ENCODE results near the gene CDC42BPA. TPM values are rescaled to one million over a fixed set of nuclear protein-coding genes. Genes with fewer than 3 reads are reported as not detected.

Gene CDC42BPA
- total and polyA plus RNA-seq, 11 donors = 9.8 to 33.8 (median 29.7) TPM

DNA sequence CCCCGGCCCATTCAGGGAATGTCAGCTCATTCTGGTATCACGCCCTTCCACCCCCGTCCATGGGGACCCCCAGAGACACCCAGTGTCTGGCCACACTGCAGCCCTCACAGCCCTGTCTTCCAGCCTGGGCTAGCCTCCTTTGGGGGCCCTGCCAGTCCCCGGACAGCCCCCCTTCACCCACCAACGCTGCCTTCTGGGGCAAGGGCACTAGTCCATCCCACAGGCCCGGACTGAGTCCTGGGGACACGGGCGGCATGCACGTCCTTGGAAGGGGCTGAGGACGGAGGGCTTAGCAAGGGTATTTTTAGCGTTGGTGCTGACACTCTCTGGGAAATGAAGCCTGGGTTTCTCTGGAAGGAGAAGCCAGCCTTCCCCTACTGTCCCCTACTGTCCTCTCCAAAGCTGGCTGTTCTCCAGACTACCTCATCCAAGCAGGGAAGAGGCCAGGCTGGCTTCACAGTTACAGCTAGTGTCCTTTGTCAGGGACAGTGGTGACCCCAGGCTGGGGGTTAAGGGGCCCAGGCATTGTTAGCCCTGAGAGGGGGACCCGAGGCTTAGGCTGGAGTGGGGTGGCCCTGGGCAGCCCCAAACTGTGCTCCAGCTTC, 338.7 kb downstream of the CDC42BPA start:
- H3K9me3 ChIP-seq = no peaks in the 10 kb centered on the region
- TF ChIP-seq POLR2A (IDR thresholded peaks at IDR 0.05) = no peak
- TF ChIP-seq, protein P1, sequence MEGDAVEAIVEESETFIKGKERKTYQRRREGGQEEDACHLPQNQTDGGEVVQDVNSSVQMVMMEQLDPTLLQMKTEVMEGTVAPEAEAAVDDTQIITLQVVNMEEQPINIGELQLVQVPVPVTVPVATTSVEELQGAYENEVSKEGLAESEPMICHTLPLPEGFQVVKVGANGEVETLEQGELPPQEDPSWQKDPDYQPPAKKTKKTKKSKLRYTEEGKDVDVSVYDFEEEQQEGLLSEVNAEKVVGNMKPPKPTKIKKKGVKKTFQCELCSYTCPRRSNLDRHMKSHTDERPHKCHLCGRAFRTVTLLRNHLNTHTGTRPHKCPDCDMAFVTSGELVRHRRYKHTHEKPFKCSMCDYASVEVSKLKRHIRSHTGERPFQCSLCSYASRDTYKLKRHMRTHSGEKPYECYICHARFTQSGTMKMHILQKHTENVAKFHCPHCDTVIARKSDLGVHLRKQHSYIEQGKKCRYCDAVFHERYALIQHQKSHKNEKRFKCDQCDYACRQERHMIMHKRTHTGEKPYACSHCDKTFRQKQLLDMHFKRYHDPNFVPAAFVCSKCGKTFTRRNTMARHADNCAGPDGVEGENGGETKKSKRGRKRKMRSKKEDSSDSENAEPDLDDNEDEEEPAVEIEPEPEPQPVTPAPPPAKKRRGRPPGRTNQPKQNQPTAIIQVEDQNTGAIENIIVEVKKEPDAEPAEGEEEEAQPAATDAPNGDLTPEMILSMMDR (IDR thresholded peaks at IDR 0.05) = no peak
- no peaks in the 10 kb centered on the region for H3K27me3 ChIP-seq
- ATAC-seq (peak; percentile 66 to 82 (median 74)), DNase-seq (peak; percentile 73 to 86 (median 76))
- WGBS, 4 donors = 38 to 54% (median 46%) methylated on average over 4 to 12 of the region's 12 CpGs
- H3K27ac ChIP-seq = peak overlapping the region; percentile 71 to 98 (median 92)
- no peak overlapping the region for H3K4me3 ChIP-seq
- peaks cover 0 to 90% (median 48%) of the 10 kb centered on the region in 12 donors for H3K4me1 ChIP-seq
- H3K36me3 ChIP-seq = peaks cover 0 to 36% (median 24%) of the 10 kb centered on the region in 9 donors
- intact Hi-C loops (cut with DNase I) = loop anchor here in 5 of 10 donors (2.0 to 10.0 kb wide), 3 partner anchors 37 to 65 kb away; partner anchors contain the start of gene COQ8A (in 3 of the 5)

DNA sequence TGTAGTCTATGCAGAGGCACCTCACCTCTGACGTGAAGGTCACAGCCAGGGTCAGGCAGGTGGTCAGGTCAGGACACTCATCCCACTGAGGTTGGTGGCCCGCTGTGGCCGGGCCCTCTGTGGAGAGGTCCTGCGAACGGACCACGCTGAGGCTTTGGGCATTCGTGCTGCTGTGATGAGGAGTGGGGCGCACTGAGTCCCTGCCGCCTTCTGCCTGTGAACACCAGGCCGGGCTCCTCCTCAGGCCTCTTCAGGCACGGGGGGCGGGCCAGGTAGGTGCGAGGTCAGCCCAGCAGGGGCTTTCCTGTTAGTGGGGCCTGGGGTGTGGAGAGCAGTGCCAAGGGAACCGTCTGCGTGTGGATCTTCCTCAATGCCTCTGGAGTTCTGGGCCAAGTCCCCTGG, 339.2 kb downstream of the CDC42BPA start:
- intact Hi-C loops (cut with DNase I) = loop anchor here in 2 of 10 donors (2.0 to 10.0 kb wide), 2 partner anchors 58 to 64 kb away; no protein-coding TSS in a partner anchor
- no peak overlapping the region for H3K4me3 ChIP-seq
- DNase-seq (peak in 2 of 5 donors; percentile 16 to 64), ATAC-seq (no peak)
- no peak for TF ChIP-seq POLR2A (IDR thresholded peaks at IDR 0.05)
- TF ChIP-seq, protein P1 (IDR thresholded peaks at IDR 0.05) = no peak
- WGBS, 4 donors = 60 to 84% (median 73%) methylated on average over 9 to 15 of the region's 15 CpGs
- H3K27me3 ChIP-seq = no peaks in the 10 kb centered on the region
- peaks cover 0 to 90% (median 48%) of the 10 kb centered on the region in 12 donors for H3K4me1 ChIP-seq
- peak overlapping the region; percentile 71 to 98 (median 92) for H3K27ac ChIP-seq
- no peaks in the 10 kb centered on the region for H3K9me3 ChIP-seq
- peaks cover 0 to 31% (median 24%) of the 10 kb centered on the region in 9 donors for H3K36me3 ChIP-seq

DNA sequence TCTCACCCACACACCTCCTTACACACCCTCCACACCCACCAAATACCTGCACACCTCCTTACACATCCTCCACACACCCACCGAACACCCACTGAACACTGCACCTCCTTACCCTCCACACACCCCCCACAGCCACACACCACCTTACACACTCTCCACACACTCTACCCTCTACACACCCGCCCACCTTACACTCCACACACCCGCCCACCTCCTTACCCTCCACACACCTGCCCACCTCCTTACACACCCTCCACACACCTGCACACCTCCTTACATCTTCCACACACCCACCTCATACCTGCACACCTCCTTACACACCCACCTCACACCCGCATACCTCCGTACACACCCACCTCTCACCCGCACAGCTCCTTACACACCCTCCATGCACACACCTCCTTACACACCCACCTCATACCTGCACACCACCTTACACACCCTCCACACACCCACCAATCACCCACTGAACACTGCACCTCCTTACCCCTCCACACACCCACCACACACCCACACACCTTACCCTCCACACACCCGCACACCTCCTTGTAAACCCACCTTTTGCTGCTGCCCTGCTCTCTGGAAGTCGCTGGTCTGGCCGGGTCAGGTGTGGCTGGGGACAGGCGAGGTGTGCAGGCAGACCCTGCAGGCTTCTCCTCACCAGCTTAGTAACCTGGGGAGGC, 339.7 kb downstream of the CDC42BPA start:
- intact Hi-C loops (cut with DNase I) = loop anchor here in 2 of 10 donors (2.0 to 10.0 kb wide), 2 partner anchors 58 to 64 kb away; no protein-coding TSS in a partner anchor
- Histone ChIP-seq H3K27ac (peak overlapping the region; percentile 71 to 98 (median 92)), H3K9me3 (no peaks in the 10 kb centered on the region), H3K4me3 (no peak overlapping the region), H3K36me3 (peaks cover 0 to 27% (median 23%) of the 10 kb centered on the region in 9 donors), H3K4me1 (peaks cover 0 to 90% (median 50%) of the 10 kb centered on the region in 12 donors), H3K27me3 (no peaks in the 10 kb centered on the region)
- ATAC-seq (no peak), DNase-seq (peak in 1 of 5 donors; percentile 15)
- no peak for TF ChIP-seq POLR2A (IDR thresholded peaks at IDR 0.05)
- TF ChIP-seq, protein P1 (IDR thresholded peaks at IDR 0.05) = no peak
- 90 to 95% (median 94%) methylated on average over 5 to 10 of the region's 10 CpGs for WGBS, 4 donors
